GM12872 (cell line): ENCODE results near the gene USH1C.

ENCODE experiments used
- TF ChIP-seq, protein P1 (sequence below): IDR thresholded peaks from 3 replicates; pipeline ENCODE4 v1.5.1; 2011; ENCODE audit warnings: low read depth, mild to moderate bottlenecking, low read length, moderate library complexity; ENCODE audit not compliant: insufficient read depth

The USH1C gene

DNA sequence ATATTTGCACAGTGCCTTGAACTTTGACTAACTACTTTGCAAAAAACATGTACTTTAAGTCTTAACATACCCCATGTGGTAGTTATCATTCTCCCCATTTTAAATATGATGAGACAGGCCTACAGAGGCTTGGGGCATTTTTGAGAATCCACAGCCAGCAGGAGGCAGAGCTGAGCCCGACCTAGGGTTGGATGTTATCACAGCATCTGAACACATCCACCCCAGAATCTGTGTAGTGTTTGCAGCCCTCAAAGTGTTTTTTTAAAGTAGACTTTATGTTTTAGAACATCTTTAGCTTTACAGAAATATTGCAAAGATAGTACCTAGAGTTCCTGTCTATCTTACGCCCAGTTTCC, 20.4 kb upstream of the USH1C start:
- TF ChIP-seq, protein P1, sequence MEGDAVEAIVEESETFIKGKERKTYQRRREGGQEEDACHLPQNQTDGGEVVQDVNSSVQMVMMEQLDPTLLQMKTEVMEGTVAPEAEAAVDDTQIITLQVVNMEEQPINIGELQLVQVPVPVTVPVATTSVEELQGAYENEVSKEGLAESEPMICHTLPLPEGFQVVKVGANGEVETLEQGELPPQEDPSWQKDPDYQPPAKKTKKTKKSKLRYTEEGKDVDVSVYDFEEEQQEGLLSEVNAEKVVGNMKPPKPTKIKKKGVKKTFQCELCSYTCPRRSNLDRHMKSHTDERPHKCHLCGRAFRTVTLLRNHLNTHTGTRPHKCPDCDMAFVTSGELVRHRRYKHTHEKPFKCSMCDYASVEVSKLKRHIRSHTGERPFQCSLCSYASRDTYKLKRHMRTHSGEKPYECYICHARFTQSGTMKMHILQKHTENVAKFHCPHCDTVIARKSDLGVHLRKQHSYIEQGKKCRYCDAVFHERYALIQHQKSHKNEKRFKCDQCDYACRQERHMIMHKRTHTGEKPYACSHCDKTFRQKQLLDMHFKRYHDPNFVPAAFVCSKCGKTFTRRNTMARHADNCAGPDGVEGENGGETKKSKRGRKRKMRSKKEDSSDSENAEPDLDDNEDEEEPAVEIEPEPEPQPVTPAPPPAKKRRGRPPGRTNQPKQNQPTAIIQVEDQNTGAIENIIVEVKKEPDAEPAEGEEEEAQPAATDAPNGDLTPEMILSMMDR = peak; percentile 51

DNA sequence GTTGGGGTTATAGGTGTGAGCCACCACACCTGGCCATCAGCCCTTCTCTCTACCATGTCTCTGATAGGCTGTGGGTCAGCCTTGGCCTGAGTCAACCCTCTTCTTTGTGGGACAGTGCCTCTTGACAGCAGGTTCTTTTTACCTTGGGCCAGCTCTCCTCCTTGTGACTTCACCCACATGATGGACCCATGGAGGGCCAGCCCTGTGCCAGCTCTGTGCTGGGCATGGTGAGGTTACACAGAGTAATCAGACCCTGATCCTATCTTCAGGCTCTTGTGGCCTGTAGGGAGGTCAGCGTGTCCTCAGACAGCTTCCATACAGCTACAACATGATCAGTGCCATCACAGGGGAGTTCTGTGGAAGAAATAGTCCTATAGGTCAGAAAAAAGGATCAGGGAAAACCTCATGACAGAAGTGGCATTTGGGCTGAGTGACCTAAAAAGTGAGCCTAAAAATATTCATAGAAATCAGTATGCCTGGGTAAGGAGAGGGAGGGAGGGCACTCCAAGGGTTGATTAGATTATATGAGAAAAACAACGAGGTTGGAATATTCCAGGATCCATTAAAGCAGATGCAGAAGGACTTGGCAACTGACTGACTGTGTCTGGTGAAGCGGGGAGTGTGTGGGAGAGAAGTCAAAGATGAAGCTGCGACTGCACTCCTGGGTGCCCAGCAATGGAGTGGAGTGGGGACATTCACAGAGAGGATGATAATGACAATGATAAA, 19.9 kb upstream of the USH1C start:
- TF ChIP-seq, protein P1 = no peak

DNA sequence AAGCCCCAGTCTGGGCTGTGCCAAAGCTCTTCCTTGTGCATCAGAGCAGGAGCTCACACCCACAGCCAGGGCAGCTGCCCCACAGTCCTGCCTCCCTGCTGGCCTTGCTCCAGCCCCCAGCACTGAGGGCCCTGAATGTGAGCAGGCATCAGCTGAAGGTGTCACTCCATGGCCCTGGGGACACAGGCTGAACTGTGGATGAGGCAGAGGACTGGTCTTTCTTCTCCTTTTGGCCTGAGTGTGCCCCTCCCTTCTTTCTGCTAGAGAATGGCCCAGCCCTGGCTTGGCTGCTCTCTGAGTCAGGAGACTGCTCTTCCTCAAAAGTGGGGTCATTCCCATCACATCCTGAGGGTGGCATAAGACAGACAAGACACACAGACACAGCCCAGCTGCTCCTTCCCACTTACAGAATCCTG, 19.0 kb upstream of the USH1C start:
- TF ChIP-seq, protein P1 = no peak

DNA sequence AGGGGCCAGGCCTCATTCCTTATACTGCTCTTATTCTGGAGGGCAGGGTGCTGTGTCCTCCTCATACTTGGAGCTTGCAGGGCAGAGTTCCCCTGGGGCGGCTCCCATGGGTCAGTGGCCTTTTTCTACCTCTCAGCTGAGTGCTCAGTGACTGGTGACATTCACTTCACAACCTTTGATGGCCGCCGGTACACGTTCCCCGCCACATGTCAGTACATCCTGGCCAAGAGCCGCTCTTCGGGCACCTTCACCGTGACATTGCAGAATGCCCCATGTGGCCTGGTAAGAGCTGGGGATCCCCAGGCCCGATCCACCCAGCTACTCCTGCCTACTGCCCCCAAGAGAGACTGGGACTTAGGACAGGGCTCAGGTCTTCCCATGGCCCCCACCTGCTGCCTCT, 17.3 kb upstream of the USH1C start:
- TF ChIP-seq, protein P1 = no peak

DNA sequence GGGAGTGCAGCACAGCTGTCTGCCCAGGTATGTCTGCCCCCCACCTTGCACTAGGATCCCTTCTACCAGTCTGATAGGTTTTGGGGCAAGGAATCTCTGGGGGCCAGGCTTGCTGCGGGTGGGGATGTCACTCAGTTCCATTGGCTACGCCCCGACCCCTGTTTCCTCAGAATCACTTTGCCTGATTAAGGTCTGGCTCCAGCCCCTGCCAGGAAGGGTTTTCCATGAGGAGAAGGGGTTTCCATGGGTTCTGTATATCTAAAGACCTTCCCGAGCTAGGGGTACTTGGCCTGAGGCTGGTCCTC, 16.8 kb upstream of the USH1C start:
- TF ChIP-seq, protein P1 = no peak

DNA sequence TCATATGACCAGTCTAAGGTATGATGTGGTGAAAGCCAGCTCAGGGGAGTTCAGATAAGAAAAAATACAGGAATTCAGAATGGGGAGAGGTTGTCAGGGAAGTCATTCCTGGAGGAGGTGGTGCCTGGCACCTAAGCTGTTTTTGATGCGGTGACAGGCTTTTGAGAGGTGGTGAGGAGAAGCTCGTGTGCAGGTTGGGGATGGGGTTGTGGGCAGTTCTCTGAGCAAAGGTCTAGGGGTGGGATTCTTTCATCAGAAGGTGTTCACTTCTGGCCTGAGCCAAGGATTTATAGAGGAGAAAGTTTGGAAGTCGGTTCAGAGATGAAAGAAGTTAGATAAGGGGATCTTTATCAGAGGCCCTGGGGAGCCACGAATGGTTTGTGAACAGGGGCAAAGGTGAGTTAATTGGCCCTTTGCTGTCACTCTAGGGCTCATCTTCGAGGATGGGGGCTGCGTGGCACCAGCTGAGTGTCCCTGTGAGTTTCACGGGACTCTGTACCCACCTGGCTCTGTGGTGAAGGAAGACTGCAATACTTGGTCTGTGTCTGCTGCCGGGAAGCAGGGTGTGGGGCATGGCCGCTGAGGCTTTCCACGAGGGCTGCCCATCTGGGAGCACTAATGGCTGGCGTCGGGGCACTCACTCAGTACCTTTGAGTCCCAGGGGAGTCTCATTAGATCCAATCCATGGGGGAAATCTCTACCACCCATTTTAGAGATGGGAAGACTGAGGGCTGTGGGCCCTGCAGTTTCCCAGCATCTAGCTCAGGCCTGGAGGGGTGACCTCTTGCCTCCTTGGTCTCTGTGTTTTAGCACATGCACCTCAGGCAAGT, 16.3 kb upstream of the USH1C start:
- TF ChIP-seq, protein P1 = no peak

DNA sequence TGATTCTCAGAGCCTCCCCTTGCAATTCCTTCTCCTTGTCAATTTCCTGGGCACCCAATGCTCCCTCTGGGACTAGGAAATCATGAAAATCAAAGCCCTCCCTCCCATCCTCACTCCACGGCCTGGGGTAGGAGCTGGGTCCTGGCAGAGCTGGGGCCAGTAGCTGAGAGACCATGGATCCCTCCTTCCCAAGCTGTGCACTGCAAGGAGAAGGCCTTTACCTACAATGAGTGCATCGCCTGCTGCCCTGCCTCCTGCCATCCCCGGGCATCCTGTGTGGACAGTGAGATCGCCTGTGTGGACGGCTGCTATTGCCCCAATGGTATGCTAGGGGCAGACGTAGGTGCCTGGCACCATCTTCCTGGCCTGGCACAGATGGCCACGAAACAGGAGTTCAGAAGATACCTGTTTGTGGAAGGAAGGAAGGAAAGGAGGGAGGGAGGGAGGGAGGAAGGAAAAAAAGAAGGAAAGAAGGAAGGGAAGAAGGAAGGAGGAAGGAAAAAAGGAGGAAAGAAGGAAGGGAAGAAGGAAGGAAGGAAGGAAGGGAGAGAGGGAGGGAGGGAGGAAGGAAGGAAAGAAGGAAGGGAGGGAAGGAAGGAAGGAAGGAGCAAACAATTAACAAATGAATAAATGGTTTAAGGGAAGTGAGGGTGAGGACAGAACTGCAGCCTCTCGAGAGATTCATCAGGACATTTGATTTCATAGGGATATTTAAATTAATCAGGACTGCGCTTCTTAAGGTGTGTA, 15.3 kb upstream of the USH1C start:
- TF ChIP-seq, protein P1 = no peak
